DMS153 treated with DMSO at 0.1 percent for 48 hours (cell line): ENCODE results near the gene PSMG3.

Source experiments
- DNase-seq: peaks from one replicate; lab custom pipeline; 2025; ENCODE audit not compliant: unreplicated experiment; lab: John Stamatoyannopoulos, UW

Gene PSMG3

GRCh38 chr7:1580422-1581030 is 10.7 kb upstream of the PSMG3 start:
- DNase-seq, result no peak

GRCh38 chr7:1579481-1580421 is 9.9 kb upstream of the PSMG3 start:
- peak; percentile 60 for DNase-seq

GRCh38 chr7:1578513-1578912 is 8.7 kb upstream of the PSMG3 start:
- DNase-seq, result no peak

- DNase-seq, result no peak
Measured at GRCh38 chr7:1576521-1577253, 6.9 kb upstream of the PSMG3 start.

GRCh38 chr7:1575809-1576208 is 6.0 kb upstream of the PSMG3 start:
- DNase-seq, result no peak

- no peak for DNase-seq
Measured at GRCh38 chr7:1572111-1572822, 2.4 kb upstream of the PSMG3 start.

- DNase-seq, result no peak
Measured at GRCh38 chr7:1569440-1569832, 396 bp downstream of the PSMG3 start.

GRCh38 chr7:1569016-1569415 is 816 bp downstream of the PSMG3 start:
- DNase-seq, result no peak

- DNase-seq, result no peak
Measured at GRCh38 chr7:1567896-1568510, 1.8 kb downstream of the PSMG3 start.

- DNase-seq, result no peak
Measured at GRCh38 chr7:1567049-1567771, 2.6 kb downstream of the PSMG3 start.

GRCh38 chr7:1566687-1567048 is 3.2 kb downstream of the PSMG3 start:
- DNase-seq, result no peak

- no peak for DNase-seq
Measured at GRCh38 chr7:1564603-1565022, 5.2 kb downstream of the PSMG3 start.

GRCh38 chr7:1563981-1564602 is 5.7 kb downstream of the PSMG3 start:
- DNase-seq, result no peak

- no peak for DNase-seq
Measured at GRCh38 chr7:1562597-1563051, 7.2 kb downstream of the PSMG3 start.

- DNase-seq, result no peak
Measured at GRCh38 chr7:1562116-1562515, 7.7 kb downstream of the PSMG3 start.

GRCh38 chr7:1561036-1561940 is 8.5 kb downstream of the PSMG3 start:
- DNase-seq, result no peak

- DNase-seq, result no peak
Measured at GRCh38 chr7:1560620-1561031, 9.2 kb downstream of the PSMG3 start.
